Nephron progenitor cell (in vitro differentiated cells): ENCODE results near the gene ASS1.

Experiments
- DNase-seq: peaks from one replicate; pipeline ENCODE4 v3.0.0; 2021
- H3K27ac Mint-ChIP-seq: 2 replicates; pipeline ENCODE4 v1.8.0; 2021; ENCODE audit warnings: mild to moderate bottlenecking, moderate library complexity, mixed read lengths
- H3K27me3 Mint-ChIP-seq: 2 replicates; pipeline ENCODE4 v1.8.0; 2021; ENCODE audit warnings: mild to moderate bottlenecking, low read depth, mixed read lengths; ENCODE audit not compliant: poor library complexity
- H3K36me3 Mint-ChIP-seq: 2 replicates; pipeline ENCODE4 v1.8.0; 2021; ENCODE audit warnings: low read depth, mixed read lengths
- H3K4me1 Mint-ChIP-seq: 2 replicates; pipeline ENCODE4 v1.8.0; 2021; ENCODE audit warnings: mixed read lengths
- H3K4me3 Mint-ChIP-seq: 2 replicates; pipeline ENCODE4 v1.8.0; 2021; ENCODE audit warnings: mild to moderate bottlenecking, moderate library complexity, mixed read lengths
- H3K9me3 Mint-ChIP-seq: 2 replicates; pipeline ENCODE4 v1.8.0; 2021; ENCODE audit warnings: mild to moderate bottlenecking, moderate library complexity, mixed read lengths
- CTCF ChIP-seq: fragments of 200-600 bp; sonication (generic); IDR thresholded peaks from 2 replicates; pipeline ENCODE4 v1.5.0; 2021; ENCODE audit warnings: antibody characterized with exemption

The ASS1 gene

GRCh38 chr9:130521715-130522114 is 77.0 kb downstream of the ASS1 start:
- peaks cover 66% of the 10 kb centered on the region for H3K4me1 Mint-ChIP-seq
- no peaks in the 10 kb centered on the region for H3K9me3 Mint-ChIP-seq
- no peak overlapping the region for H3K4me3 Mint-ChIP-seq
- H3K27ac Mint-ChIP-seq: no peak overlapping the region
- no peak for DNase-seq
- peaks cover 20% of the 10 kb centered on the region for H3K27me3 Mint-ChIP-seq
- no peak for TF ChIP-seq CTCF
- no peaks in the 10 kb centered on the region for H3K36me3 Mint-ChIP-seq

GRCh38 chr9:130522233-130522808 is 77.6 kb downstream of the ASS1 start:
- no peaks in the 10 kb centered on the region for H3K9me3 Mint-ChIP-seq
- peak overlapping the region; percentile 72 for H3K27ac Mint-ChIP-seq
- H3K27me3 Mint-ChIP-seq: peaks cover 20% of the 10 kb centered on the region
- no peak overlapping the region for H3K4me3 Mint-ChIP-seq
- no peaks in the 10 kb centered on the region for H3K36me3 Mint-ChIP-seq
- TF ChIP-seq CTCF: no peak
- no peak for DNase-seq
- peaks cover 69% of the 10 kb centered on the region for H3K4me1 Mint-ChIP-seq

- Mint-ChIP-seq H3K4me3 (no peak overlapping the region), H3K27ac (peak overlapping the region; percentile 59), H3K27me3 (peaks cover 15% of the 10 kb centered on the region), H3K4me1 (peaks cover 73% of the 10 kb centered on the region), H3K36me3 (no peaks in the 10 kb centered on the region), H3K9me3 (no peaks in the 10 kb centered on the region)
- DNase-seq: peak; percentile 62
- no peak for TF ChIP-seq CTCF
These were observed 79.2 kb downstream of the ASS1 start for GRCh38 chr9:130523921-130524320.

GRCh38 chr9:130526193-130526853 is 81.6 kb downstream of the ASS1 start:
- no peak for DNase-seq
- H3K36me3 Mint-ChIP-seq: no peaks in the 10 kb centered on the region
- H3K9me3 Mint-ChIP-seq: no peaks in the 10 kb centered on the region
- no peak overlapping the region for H3K4me3 Mint-ChIP-seq
- peak overlapping the region; percentile 69 for H3K27ac Mint-ChIP-seq
- peaks cover 13% of the 10 kb centered on the region for H3K27me3 Mint-ChIP-seq
- no peak for TF ChIP-seq CTCF
- peaks cover 80% of the 10 kb centered on the region for H3K4me1 Mint-ChIP-seq

DNA sequence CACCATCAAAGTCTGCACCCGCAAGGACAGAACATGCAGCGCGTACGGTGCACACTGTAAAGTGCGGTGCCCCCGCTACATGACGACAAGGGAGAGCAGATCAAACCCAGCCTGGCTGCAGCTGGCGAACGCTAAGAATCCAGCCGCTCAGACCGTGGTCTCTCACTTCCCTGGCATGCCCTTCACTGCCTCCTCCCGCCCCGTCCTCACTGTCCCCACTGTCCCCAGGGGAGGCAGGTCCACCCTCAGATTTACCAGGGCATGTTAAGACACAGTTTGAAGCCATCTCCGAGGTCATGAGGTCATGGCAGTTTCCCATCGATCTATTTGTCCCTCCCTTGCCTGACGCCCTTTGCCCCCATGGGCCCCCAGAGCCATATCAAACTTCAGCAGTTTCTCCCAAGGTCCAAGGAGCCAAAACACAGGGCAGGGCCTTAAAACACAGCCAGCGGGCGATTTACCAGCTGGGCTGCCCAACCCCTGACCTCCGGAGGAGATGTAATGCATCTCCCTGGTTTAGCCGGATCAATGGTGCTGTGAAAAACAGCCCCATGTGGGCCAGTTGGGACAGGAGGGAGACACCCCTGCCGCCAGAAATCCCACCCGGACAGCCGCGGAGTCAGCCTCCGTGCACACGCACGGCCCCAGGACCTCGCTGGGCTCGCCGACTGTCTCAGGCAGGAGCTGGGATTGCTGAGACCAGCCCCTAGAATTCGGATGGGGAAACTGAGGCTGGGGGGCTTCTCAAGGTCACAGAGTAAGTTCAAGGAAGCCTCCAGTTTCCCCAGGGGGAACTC is 82.3 kb downstream of the ASS1 start:
- no peak overlapping the region for H3K4me3 Mint-ChIP-seq
- DNase-seq: peak; percentile 76
- no peaks in the 10 kb centered on the region for H3K36me3 Mint-ChIP-seq
- peaks cover 80% of the 10 kb centered on the region for H3K4me1 Mint-ChIP-seq
- H3K27ac Mint-ChIP-seq: peak overlapping the region; percentile 69
- TF ChIP-seq CTCF: no peak
- peaks cover 19% of the 10 kb centered on the region for H3K27me3 Mint-ChIP-seq
- H3K9me3 Mint-ChIP-seq: no peaks in the 10 kb centered on the region
